ENCODE results near the gene TSPAN5. TPM values are rescaled to one million over a fixed set of nuclear protein-coding genes. Genes with fewer than 3 reads are reported as not detected.

Gene TSPAN5
- polyA plus RNA-seq, 2 donors: 8.8 to 9.8 TPM

DNA sequence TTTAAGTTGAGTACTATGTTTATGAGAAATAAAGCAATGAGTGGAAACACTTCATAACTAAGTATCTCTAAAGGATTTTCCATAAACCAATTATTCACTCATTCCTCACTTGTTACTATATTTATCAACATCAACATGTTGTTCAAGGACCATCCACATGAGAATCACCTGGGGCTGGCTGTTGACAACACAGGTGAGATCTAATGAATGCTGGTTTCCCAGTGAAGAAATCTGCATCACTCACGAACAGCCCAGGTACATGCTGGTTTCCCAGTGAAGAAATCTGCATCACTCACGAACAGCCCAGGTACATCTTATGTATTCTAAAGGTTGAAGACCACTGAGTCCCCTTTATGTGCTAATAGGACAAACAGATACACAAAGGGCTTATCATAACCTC lies 32.5 kb downstream of the TSPAN5 start:
- WGBS, 2 donors: 77 to 78% methylated on average over 2 of the region's 2 CpGs
- no peaks in the 10 kb centered on the region for H3K36me3 ChIP-seq (ENCODE audit: control insufficient read depth in 2 of 2, insufficient read depth in 2 of 2, low read length in 1 of 2)
- H3K4me3 ChIP-seq (ENCODE audit: low read depth in 1 of 2, low read length in 2 of 2): no peak overlapping the region
- no peaks in the 10 kb centered on the region for H3K27me3 ChIP-seq (ENCODE audit: control insufficient read depth in 1 of 2, insufficient read depth in 2 of 2, low read length in 2 of 2)
- H3K4me1 ChIP-seq (ENCODE audit: control insufficient read depth in 2 of 2, insufficient read depth in 2 of 2, low read length in 1 of 2): peaks cover 0 to 3% of the 10 kb centered on the region in 2 donors
- H3K9me3 ChIP-seq (ENCODE audit: control insufficient read depth in 2 of 2, insufficient read depth in 1 of 2, low read depth in 1 of 2, low read length in 1 of 2): no peaks in the 10 kb centered on the region
- no peak overlapping the region for H3K27ac ChIP-seq (ENCODE audit: low read depth in 2 of 2, low read length in 1 of 2)

DNA sequence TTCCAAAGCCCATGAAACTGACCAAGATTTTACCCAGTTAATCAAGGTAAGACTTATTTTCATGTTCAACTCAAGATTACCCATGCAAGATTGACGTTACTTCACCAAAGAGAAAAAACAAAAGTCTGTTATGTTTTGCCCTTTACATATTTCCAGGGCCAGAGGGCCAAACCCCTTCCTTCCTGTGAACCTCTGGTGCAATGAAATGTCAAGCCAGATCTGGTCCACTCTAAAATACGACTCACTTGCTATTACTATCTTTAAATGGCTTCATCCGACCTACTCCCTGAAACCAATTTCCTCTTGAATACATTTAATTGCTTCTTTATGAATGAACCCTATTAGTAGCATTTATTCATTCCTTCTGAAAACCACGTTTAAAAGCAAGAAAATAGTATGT lies 33.0 kb downstream of the TSPAN5 start:
- H3K27ac ChIP-seq (ENCODE audit: low read depth in 2 of 2, low read length in 1 of 2): no peak overlapping the region
- H3K4me3 ChIP-seq (ENCODE audit: low read depth in 1 of 2, low read length in 2 of 2): no peak overlapping the region
- H3K4me1 ChIP-seq (ENCODE audit: control insufficient read depth in 2 of 2, insufficient read depth in 2 of 2, low read length in 1 of 2): peaks cover 0 to 3% of the 10 kb centered on the region in 2 donors
- H3K36me3 ChIP-seq (ENCODE audit: control insufficient read depth in 2 of 2, insufficient read depth in 2 of 2, low read length in 1 of 2): no peaks in the 10 kb centered on the region
- no peaks in the 10 kb centered on the region for H3K9me3 ChIP-seq (ENCODE audit: control insufficient read depth in 2 of 2, insufficient read depth in 1 of 2, low read depth in 1 of 2, low read length in 1 of 2)
- WGBS, 2 donors: 66 to 67% methylated on average over 4 of the region's 4 CpGs
- no peaks in the 10 kb centered on the region for H3K27me3 ChIP-seq (ENCODE audit: control insufficient read depth in 1 of 2, insufficient read depth in 2 of 2, low read length in 2 of 2)

DNA sequence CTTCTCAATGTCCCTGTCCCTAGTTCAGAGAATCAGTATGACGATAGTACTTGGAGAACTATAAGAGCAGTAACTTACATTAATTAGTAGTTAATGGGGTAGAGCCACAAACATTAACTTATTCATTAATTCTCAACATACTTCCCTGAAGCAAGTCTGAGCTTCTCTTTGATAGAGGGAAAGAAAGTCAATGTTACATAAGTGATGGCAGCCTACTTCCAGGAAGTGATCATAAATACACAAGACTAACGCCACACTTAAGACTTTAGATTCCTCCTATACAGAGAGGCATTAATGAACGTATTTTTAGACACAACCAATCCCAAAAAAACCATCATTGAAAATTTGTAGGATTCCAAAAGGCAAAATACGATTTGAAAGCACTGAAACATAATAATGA lies 33.8 kb downstream of the TSPAN5 start:
- H3K9me3 ChIP-seq (ENCODE audit: control insufficient read depth in 2 of 2, insufficient read depth in 1 of 2, low read depth in 1 of 2, low read length in 1 of 2): no peaks in the 10 kb centered on the region

DNA sequence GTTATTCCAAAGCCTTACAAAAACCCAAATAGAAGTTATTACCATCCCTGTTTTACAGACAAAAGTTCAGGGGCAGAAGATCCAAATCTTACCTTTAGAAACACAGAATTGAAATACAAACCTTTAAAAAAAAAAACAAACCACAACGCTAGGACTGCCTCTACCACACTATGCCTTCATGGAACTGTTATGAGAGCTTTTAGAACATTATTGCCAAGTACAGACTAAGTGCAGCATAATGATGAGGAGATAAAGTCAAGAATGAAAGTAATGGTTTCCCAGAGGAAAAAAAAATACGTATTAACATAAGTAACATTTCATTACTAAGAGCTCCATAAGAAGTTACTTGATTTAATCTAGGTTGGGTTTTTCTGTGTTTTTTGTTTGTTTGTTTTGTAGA lies 34.3 kb downstream of the TSPAN5 start:
- WGBS, 2 donors: 88 to 90% methylated on average over 2 of the region's 2 CpGs
- Histone ChIP-seq H3K36me3 (ENCODE audit: control insufficient read depth in 2 of 2, insufficient read depth in 2 of 2, low read length in 1 of 2) (no peaks in the 10 kb centered on the region), H3K4me1 (ENCODE audit: control insufficient read depth in 2 of 2, insufficient read depth in 2 of 2, low read length in 1 of 2) (peaks cover 0 to 3% of the 10 kb centered on the region in 2 donors)

More for the DNA sequence above, 33.8 kb downstream of the TSPAN5 start:
- 75 to 89% methylated on average over 4 of the region's 4 CpGs for WGBS, 2 donors
- H3K27ac ChIP-seq (ENCODE audit: low read depth in 2 of 2, low read length in 1 of 2): no peak overlapping the region
- H3K4me1 ChIP-seq (ENCODE audit: control insufficient read depth in 2 of 2, insufficient read depth in 2 of 2, low read length in 1 of 2): peaks cover 0 to 3% of the 10 kb centered on the region in 2 donors
- H3K27me3 ChIP-seq (ENCODE audit: control insufficient read depth in 1 of 2, insufficient read depth in 2 of 2, low read length in 2 of 2): no peaks in the 10 kb centered on the region
- H3K36me3 ChIP-seq (ENCODE audit: control insufficient read depth in 2 of 2, insufficient read depth in 2 of 2, low read length in 1 of 2): no peaks in the 10 kb centered on the region
- no peak overlapping the region for H3K4me3 ChIP-seq (ENCODE audit: low read depth in 1 of 2, low read length in 2 of 2)

DNA sequence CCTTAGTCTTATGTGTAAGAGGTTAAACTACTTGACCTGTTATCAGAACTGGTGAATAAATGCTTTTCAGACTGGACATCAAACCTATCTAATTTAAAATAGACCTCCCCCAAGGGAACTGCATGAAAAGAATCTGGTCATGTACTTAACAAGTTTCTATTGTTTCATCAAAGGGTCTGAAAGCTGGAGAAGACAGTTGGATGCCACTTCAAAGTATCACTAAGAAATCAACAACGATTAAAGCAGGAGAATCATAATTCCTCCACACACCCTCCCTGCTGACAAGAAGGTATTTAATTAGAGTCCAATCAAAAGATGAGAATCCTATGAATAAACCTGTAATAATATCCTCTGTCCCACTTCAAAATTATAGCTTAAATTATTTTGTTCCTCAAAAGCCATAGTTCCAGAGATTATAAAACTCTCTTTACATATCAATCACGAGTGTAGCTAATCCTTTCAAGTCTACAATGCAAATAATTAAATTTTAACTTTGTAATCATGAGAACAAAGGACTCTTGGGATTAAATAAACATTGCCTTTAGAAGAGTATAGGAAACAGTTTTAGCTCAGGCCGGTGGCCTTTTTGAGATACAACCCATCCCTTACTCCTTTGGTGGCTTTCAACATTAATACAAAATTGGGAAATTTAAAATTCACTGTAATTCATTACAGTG lies 35.1 kb downstream of the TSPAN5 start:
- Histone ChIP-seq H3K4me3 (ENCODE audit: low read depth in 1 of 2, low read length in 2 of 2) (no peak overlapping the region), H3K27me3 (ENCODE audit: control insufficient read depth in 1 of 2, insufficient read depth in 2 of 2, low read length in 2 of 2) (no peaks in the 10 kb centered on the region), H3K27ac (ENCODE audit: low read depth in 2 of 2, low read length in 1 of 2) (no peak overlapping the region), H3K9me3 (ENCODE audit: control insufficient read depth in 2 of 2, insufficient read depth in 1 of 2, low read depth in 1 of 2, low read length in 1 of 2) (no peaks in the 10 kb centered on the region), H3K4me1 (ENCODE audit: control insufficient read depth in 2 of 2, insufficient read depth in 2 of 2, low read length in 1 of 2) (peaks cover 0 to 3% of the 10 kb centered on the region in 2 donors), H3K36me3 (ENCODE audit: control insufficient read depth in 2 of 2, insufficient read depth in 2 of 2, low read length in 1 of 2) (no peaks in the 10 kb centered on the region)
- 48 to 52% methylated on average over 3 of the region's 3 CpGs for WGBS, 2 donors

More for the DNA sequence above, 34.3 kb downstream of the TSPAN5 start:
- no peak overlapping the region for H3K27ac ChIP-seq (ENCODE audit: low read depth in 2 of 2, low read length in 1 of 2)
- H3K4me3 ChIP-seq (ENCODE audit: low read depth in 1 of 2, low read length in 2 of 2): no peak overlapping the region
- no peaks in the 10 kb centered on the region for H3K9me3 ChIP-seq (ENCODE audit: control insufficient read depth in 2 of 2, insufficient read depth in 1 of 2, low read depth in 1 of 2, low read length in 1 of 2)
- H3K27me3 ChIP-seq (ENCODE audit: control insufficient read depth in 1 of 2, insufficient read depth in 2 of 2, low read length in 2 of 2): no peaks in the 10 kb centered on the region

DNA sequence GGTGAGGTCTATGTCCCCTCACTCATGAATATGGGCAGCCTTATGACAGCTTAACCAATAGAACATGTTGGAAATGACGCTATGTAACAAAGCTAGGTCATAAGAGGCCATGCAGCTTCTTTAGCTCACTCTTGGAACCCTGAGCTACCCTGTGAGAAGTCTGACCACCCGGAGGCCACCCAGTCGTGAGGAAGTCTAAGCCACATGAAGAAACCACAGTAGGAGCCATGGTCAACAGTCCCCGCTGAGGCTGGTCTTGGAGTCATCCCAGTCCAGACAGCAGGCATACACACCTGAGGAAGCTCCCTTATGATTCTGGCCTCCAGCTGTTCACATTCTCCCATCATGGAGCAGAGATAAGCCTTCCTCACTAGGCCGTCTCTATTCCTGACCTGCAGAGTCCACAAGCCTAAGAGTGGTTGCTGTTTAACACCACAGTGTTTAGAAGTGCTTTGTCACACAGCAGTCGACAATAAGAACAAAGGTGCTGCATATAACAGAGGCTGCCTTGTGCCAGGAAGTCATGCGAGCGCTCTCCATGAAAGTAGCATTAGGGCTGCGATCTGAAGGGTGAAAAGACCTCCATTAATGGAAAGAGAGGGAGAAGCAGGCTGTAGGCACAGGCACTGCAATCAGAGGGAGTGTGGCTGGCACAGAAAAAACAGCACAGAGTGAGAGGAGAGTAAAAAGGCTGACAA lies 38.2 kb downstream of the TSPAN5 start:
- 86 to 89% methylated on average over 9 of the region's 9 CpGs for WGBS, 2 donors
- no peaks in the 10 kb centered on the region for H3K36me3 ChIP-seq (ENCODE audit: control insufficient read depth in 2 of 2, insufficient read depth in 2 of 2, low read length in 1 of 2)
- no peaks in the 10 kb centered on the region for H3K27me3 ChIP-seq (ENCODE audit: control insufficient read depth in 1 of 2, insufficient read depth in 2 of 2, low read length in 2 of 2)
- H3K27ac ChIP-seq (ENCODE audit: low read depth in 2 of 2, low read length in 1 of 2): no peak overlapping the region
- no peak overlapping the region for H3K4me3 ChIP-seq (ENCODE audit: low read depth in 1 of 2, low read length in 2 of 2)
- no peaks in the 10 kb centered on the region for H3K9me3 ChIP-seq (ENCODE audit: control insufficient read depth in 2 of 2, insufficient read depth in 1 of 2, low read depth in 1 of 2, low read length in 1 of 2)
- H3K4me1 ChIP-seq (ENCODE audit: control insufficient read depth in 2 of 2, insufficient read depth in 2 of 2, low read length in 1 of 2): no peaks in the 10 kb centered on the region

DNA sequence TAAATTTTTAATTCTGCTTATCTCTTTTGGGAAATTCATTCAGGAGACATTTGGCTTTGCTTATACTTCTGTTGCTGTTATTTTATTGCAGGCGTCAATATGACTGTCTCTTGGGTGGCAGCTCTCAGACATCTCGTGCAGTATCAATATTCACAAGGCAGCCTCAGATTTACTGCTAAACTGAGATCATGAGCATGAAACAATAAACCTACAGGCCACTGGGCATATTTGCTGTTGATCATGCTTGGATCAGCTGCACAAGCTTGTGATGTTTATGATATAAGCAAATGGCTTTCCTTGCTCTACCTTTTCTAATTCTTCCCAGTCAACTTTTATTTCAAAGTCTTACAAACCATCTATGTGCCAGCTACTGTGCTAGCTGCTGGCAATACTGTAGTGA lies 39.2 kb downstream of the TSPAN5 start:
- H3K4me1 ChIP-seq (ENCODE audit: control insufficient read depth in 2 of 2, insufficient read depth in 2 of 2, low read length in 1 of 2): no peaks in the 10 kb centered on the region
- H3K27me3 ChIP-seq (ENCODE audit: control insufficient read depth in 1 of 2, insufficient read depth in 2 of 2, low read length in 2 of 2): no peaks in the 10 kb centered on the region
- 77 to 90% methylated on average over 2 of the region's 2 CpGs for WGBS, 2 donors
- no peaks in the 10 kb centered on the region for H3K9me3 ChIP-seq (ENCODE audit: control insufficient read depth in 2 of 2, insufficient read depth in 1 of 2, low read depth in 1 of 2, low read length in 1 of 2)
- H3K36me3 ChIP-seq (ENCODE audit: control insufficient read depth in 2 of 2, insufficient read depth in 2 of 2, low read length in 1 of 2): no peaks in the 10 kb centered on the region
- H3K4me3 ChIP-seq (ENCODE audit: low read depth in 1 of 2, low read length in 2 of 2): no peak overlapping the region
- H3K27ac ChIP-seq (ENCODE audit: low read depth in 2 of 2, low read length in 1 of 2): no peak overlapping the region

DNA sequence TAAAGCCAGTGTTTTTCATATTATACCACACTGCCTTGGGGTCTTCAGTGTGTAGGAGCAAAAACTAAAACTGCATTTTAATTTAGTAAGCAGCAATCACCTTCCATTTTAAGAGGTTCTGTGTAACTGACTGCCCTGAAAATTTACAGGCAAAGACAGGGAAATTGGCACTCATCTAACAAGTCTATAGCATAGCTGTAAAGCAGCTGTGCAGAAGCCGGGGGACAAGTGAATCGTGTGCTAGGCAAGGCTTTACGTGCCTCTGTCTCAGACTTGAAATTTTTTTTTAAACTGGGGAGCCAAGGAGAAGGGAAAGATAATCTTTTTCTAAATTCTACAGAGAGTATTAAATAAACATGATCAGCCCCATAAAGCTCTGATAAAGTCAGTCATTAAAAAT lies 39.7 kb downstream of the TSPAN5 start:
- H3K36me3 ChIP-seq (ENCODE audit: control insufficient read depth in 2 of 2, insufficient read depth in 2 of 2, low read length in 1 of 2): no peaks in the 10 kb centered on the region
- WGBS, 2 donors: 80 to 86% methylated on average over 3 of the region's 3 CpGs
- H3K4me1 ChIP-seq (ENCODE audit: control insufficient read depth in 2 of 2, insufficient read depth in 2 of 2, low read length in 1 of 2): no peaks in the 10 kb centered on the region
- H3K27ac ChIP-seq (ENCODE audit: low read depth in 2 of 2, low read length in 1 of 2): no peak overlapping the region
- H3K9me3 ChIP-seq (ENCODE audit: control insufficient read depth in 2 of 2, insufficient read depth in 1 of 2, low read depth in 1 of 2, low read length in 1 of 2): no peaks in the 10 kb centered on the region
- H3K27me3 ChIP-seq (ENCODE audit: control insufficient read depth in 1 of 2, insufficient read depth in 2 of 2, low read length in 2 of 2): no peaks in the 10 kb centered on the region
- H3K4me3 ChIP-seq (ENCODE audit: low read depth in 1 of 2, low read length in 2 of 2): no peak overlapping the region

DNA sequence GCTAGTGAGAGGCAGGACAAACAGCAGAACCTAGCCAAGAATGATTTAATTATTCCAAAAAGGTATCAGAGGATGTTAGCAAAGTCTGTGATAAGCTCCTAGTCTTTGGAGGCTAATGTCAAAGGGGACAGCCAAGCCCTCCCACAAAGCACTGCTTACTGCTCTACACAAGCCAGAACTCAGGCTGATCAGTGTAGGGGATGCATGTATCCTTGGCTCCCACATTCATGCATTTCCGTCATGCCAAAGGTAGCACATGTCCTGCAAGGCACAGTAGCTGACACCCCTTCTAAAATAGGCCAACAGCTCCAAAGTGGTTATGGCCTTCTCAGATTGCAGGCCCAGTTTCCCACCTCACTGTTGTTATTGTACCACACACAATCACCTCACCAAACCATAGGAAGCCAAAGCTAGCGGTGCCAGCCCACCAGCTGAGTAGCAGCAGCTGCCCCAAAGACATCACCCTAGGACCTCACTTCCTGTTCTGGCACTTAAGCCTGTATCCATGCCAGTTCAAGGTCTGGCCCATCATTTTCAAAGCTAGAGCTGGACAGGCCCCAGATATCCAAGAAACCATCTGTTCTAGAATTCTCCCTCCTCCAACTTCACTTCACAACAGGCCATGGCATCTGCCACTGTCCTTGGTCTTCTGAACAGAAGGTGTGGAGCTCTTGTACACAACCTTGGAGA lies 40.9 kb downstream of the TSPAN5 start:
- WGBS, 2 donors: 83 to 84% methylated on average over 2 of the region's 2 CpGs
- H3K27me3 ChIP-seq (ENCODE audit: control insufficient read depth in 1 of 2, insufficient read depth in 2 of 2, low read length in 2 of 2): no peaks in the 10 kb centered on the region
- H3K36me3 ChIP-seq (ENCODE audit: control insufficient read depth in 2 of 2, insufficient read depth in 2 of 2, low read length in 1 of 2): no peaks in the 10 kb centered on the region
- H3K9me3 ChIP-seq (ENCODE audit: control insufficient read depth in 2 of 2, insufficient read depth in 1 of 2, low read depth in 1 of 2, low read length in 1 of 2): no peaks in the 10 kb centered on the region
- no peaks in the 10 kb centered on the region for H3K4me1 ChIP-seq (ENCODE audit: control insufficient read depth in 2 of 2, insufficient read depth in 2 of 2, low read length in 1 of 2)
- H3K27ac ChIP-seq (ENCODE audit: low read depth in 2 of 2, low read length in 1 of 2): no peak overlapping the region
- no peak overlapping the region for H3K4me3 ChIP-seq (ENCODE audit: low read depth in 1 of 2, low read length in 2 of 2)
